VCaP (cell line): ENCODE measurements around the gene PLCE1.
A peak's percentile ranks its signal among the peaks of the same experiment; 100 is the strongest.

Experiments
- H3K27ac ChIP-seq: fragments of 450-650 bp; 2 replicates; pipeline ENCODE4 v1.5.1; 2017
- TF ChIP-seq, protein P1 (sequence below): fragments of 450-650 bp; conservative IDR thresholded peaks from 2 replicates; pipeline ENCODE4 v1.5.1; 2017; ENCODE audit warnings: mild to moderate bottlenecking, moderate library complexity

Gene PLCE1

DNA sequence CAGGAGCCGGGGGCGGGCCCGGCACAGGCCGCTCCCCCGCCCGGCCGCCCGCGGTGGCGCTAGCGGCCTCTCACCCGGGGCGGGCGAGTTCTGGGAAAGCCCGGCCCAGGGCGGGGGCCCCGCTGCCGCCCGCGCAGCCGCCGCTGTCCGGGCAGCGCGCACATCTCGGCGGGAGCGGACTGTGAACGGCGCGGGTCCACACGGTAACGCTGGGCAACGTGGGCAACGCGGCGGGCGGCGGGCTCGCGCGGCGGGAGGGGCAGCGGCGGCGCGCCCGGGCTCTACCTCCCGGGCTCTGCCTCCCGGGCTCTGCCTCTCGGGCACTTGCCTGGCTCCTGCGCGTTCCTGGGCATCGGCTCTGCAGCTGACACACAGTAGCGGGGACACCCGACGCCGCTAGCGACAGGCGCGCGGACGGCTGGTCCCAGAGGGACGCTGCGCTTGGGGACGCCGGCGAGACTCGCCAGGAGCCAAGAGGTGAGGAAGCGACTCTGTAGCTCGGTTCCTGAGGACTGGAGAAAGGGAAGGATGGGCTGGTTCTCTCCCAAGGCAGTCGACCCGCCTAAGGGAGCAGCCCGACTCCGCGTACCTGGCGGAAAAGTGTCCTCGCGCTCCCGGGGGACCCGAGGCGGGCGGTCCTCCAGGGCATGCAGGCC lies at the start of gene PLCE1:
Gene PLCE1 (plus strand): TSS at position 150 of the 656 bp plus-strand sequence. CDS start 37,116 bp downstream, outside the sequence.
- H3K27ac ChIP-seq, result peak within 1 kb of the TSS; percentile 62
- TF ChIP-seq, protein P1, sequence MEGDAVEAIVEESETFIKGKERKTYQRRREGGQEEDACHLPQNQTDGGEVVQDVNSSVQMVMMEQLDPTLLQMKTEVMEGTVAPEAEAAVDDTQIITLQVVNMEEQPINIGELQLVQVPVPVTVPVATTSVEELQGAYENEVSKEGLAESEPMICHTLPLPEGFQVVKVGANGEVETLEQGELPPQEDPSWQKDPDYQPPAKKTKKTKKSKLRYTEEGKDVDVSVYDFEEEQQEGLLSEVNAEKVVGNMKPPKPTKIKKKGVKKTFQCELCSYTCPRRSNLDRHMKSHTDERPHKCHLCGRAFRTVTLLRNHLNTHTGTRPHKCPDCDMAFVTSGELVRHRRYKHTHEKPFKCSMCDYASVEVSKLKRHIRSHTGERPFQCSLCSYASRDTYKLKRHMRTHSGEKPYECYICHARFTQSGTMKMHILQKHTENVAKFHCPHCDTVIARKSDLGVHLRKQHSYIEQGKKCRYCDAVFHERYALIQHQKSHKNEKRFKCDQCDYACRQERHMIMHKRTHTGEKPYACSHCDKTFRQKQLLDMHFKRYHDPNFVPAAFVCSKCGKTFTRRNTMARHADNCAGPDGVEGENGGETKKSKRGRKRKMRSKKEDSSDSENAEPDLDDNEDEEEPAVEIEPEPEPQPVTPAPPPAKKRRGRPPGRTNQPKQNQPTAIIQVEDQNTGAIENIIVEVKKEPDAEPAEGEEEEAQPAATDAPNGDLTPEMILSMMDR, result peak; percentile 22; the same call in 1 of the 2 replicates

DNA sequence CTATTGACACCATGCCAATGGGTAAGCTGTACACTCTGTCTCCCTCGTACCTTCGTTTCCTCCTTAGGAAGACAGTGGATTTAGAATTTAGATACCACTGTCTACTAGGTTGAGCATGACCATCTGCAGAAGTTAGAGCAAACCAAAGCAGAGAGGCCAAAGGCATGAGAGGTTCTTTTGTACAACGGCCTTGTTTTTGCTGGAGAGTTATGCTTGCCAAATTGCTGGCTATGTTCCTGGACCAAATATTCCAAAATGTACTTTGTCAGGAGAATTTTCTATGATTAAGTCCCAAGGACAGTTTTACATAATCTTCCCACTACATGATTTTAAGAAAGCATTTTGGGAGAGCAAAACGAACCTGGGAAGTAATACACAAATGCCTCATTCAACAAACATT lies 47.9 kb upstream of the PLCE1 start:
- TF ChIP-seq, protein P1, result no peak
- H3K27ac ChIP-seq, result no peak overlapping the region

DNA sequence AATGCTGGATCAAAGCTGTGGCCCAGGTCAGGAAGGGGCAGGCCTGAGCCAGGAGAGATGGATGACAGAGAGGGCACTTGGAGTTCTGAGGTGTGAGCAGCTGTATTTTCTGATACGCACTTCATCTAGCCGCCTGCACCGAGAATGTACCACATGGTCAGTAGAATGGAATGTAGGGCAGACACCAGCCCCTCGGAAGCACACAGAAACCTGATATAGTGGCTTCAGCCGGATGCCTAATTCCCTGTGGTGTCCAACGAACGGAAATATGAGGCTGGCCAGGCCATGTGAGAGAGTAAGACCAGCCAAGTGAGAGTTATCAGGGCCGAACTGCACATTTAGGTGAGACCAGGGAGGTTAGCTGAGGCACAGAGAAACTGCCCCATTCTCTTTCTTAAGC lies 46.7 kb upstream of the PLCE1 start:
- H3K27ac ChIP-seq, result no peak overlapping the region
- TF ChIP-seq, protein P1, result no peak

DNA sequence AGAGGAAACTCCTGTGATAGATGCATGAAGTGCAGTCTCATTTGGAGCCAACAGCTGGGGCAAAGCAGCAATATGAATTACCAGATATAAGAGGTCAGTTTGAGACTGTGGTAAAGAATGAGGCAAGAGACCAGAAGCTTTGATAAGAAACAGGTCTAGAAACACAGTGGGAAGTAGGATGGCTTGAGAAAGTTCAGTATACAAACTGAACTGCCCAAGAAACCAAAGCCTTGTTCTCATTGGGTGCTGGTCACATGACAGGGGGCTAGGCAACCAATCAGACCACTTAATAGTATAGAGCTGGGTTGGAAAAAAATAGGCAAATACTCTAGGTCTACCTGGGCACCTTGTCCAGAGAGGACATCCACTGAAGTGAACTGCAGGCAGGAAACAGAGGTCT lies 46.2 kb upstream of the PLCE1 start:
- TF ChIP-seq, protein P1, result no peak
- no peak overlapping the region for H3K27ac ChIP-seq

DNA sequence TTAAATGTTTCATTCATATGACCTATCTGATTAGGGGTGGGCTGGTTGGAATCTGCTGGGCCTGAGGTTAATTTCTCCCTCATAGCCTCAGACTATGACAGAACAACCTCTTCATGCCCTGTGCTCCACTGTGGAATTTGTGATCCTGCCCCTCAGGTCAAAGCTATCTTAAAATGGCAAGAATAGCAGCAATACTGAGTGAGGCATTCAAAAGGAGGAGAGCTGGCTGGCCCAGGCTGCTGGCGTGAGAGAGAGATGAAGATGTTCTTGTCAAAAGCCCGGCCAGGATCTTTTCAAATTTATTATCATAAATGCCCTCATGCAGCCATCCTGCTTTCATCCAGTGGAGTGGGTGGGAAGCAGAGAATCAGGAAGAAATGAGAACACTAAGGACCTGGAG lies 41.8 kb upstream of the PLCE1 start:
- TF ChIP-seq, protein P1, result no peak
- no peak overlapping the region for H3K27ac ChIP-seq

DNA sequence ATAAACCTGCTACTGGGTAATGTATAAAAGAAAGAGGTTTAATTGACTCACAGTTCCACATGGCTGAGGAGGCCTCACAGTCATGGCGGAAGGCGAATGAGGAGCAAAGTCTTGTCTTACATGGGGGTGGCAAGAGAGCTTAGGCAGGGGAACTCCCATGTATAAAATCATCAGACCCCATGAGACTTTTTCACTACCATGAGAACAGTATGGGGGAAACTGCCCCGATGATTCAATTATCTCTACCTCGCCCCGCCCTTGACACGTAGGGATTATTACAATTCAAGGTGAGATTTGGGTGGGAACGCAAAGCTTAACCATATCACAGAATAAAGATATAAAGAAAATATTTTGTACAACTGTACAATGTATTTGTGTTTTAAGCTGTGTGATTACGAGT lies 39.4 kb upstream of the PLCE1 start:
- no peak overlapping the region for H3K27ac ChIP-seq
- TF ChIP-seq, protein P1, result no peak

DNA sequence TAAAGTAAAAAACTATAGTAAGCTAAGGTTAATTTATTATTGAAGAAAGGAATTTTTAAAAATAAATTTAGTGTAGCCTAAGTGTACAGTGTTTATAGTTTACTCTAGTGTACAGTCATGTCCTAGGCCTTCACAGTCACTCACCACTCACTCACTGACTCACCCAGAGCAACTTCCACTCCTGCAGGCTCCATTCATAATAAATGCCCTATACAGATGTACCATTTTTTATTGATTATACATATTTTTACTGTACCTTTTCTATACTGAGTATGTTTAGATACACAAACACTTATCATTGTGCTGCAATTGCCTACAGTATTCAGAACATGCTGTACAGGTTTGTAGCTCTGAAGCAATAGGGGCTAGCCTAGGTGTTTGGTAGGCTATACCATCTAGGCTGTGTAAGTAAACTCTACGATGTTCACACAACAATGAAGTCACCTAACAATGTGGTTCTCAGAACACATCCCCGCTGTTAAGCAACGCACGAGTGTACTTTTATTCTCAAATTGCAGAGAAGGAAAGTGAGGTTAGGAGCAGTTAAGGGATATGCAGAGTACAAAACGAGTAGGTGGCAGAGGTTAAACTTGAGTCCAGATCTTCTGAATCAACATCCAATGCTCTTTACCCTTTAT lies 38.9 kb upstream of the PLCE1 start:
- no peak overlapping the region for H3K27ac ChIP-seq
- TF ChIP-seq, protein P1, result no peak
